GM10847 (cell line): ENCODE results near the gene TIPRL.

Experiments
- POLR2A ChIP-seq: IDR thresholded peaks from 2 replicates; pipeline ENCODE4 v1.6.1; 2011; ENCODE audit not compliant: insufficient read length; ENCODE audit errors: extremely low read depth

Gene TIPRL

GRCh38 chr1:168180148-168180524 lies 1.4 kb downstream of the TIPRL start:
- no peak for TF ChIP-seq POLR2A

GRCh38 chr1:168187177-168187576 lies 8.4 kb downstream of the TIPRL start:
- TF ChIP-seq POLR2A = no peak

GRCh38 chr1:168190403-168190802 lies 11.6 kb downstream of the TIPRL start:
- no peak for TF ChIP-seq POLR2A

GRCh38 chr1:168195199-168196135 lies 16.7 kb downstream of the TIPRL start:
- no peak for TF ChIP-seq POLR2A

GRCh38 chr1:168199056-168199455 lies 20.3 kb downstream of the TIPRL start:
- TF ChIP-seq POLR2A = no peak

- TF ChIP-seq POLR2A = no peak
Measured at GRCh38 chr1:168202941-168203654, 24.3 kb downstream of the TIPRL start.

GRCh38 chr1:168206111-168206510 lies 27.3 kb downstream of the TIPRL start:
- no peak for TF ChIP-seq POLR2A

- TF ChIP-seq POLR2A = no peak
Measured at GRCh38 chr1:168210312-168210711, 31.6 kb downstream of the TIPRL start.

- no peak for TF ChIP-seq POLR2A
Measured at GRCh38 chr1:168213349-168213748, 34.6 kb downstream of the TIPRL start.

GRCh38 chr1:168216171-168216570 lies 37.4 kb downstream of the TIPRL start:
- no peak for TF ChIP-seq POLR2A

GRCh38 chr1:168217664-168218063 lies 38.9 kb downstream of the TIPRL start:
- no peak for TF ChIP-seq POLR2A

- TF ChIP-seq POLR2A = no peak
Measured at GRCh38 chr1:168218658-168219057, 39.9 kb downstream of the TIPRL start.

GRCh38 chr1:168220470-168220871 lies 41.7 kb downstream of the TIPRL start:
- TF ChIP-seq POLR2A = no peak

GRCh38 chr1:168221275-168221674 lies 42.5 kb downstream of the TIPRL start:
- TF ChIP-seq POLR2A = no peak

- no peak for TF ChIP-seq POLR2A
Measured at GRCh38 chr1:168223261-168223660, 44.5 kb downstream of the TIPRL start.
